OCI-LY7 (cell line): ENCODE results near the gene CRMP1. TPM values are rescaled to one million over a fixed set of nuclear protein-coding genes. Genes with fewer than 3 reads are reported as not detected.

ENCODE experiments used
- BruUV-seq: library from RNA; stranded (reverse); fragments of 400-500 nt; replicated peaks from 2 replicates; lab custom pipeline; 2021; lab: Mats Ljungman, UMichigan
- CTCF ChIA-PET: fragments of 300-600 bp; sonication (Branson Sonifier 250); formaldehyde crosslinking; loops from one replicate; lab custom pipeline; 2022; ENCODE audit warnings: antibody characterized with exemption; ENCODE audit not compliant: unreplicated experiment; lab: Charles Lee
- POLR2A ChIA-PET: fragments of 300-600 bp; sonication (Branson Sonifier 250); formaldehyde crosslinking; loops from one replicate; lab custom pipeline; 2022; ENCODE audit warnings: antibody characterized with exemption; lab: Charles Lee
- DNase-seq: peaks from one replicate; pipeline ENCODE4 v3.0.0-alpha.2; 2015; ENCODE audit warnings: low spot score
- H2AFZ ChIP-seq: fragments of 200-600 bp; sonication (generic), shearing (Covaris generic); 2 replicates; pipeline ENCODE4 v1.6.1; 2014; ENCODE audit warnings: mild to moderate bottlenecking, antibody characterized with exemption, low read length, moderate library complexity
- H3K27ac ChIP-seq: fragments of 200-600 bp; sonication (generic); 2 replicates; pipeline ENCODE4 v1.5.1; 2014; ENCODE audit warnings: mixed run types, low read depth, mild to moderate bottlenecking, moderate library complexity, low read length, inconsistent platforms; ENCODE audit not compliant: poor library complexity, severe bottlenecking
- H3K36me3 ChIP-seq: fragments of 200-600 bp; sonication (generic); 2 replicates; pipeline ENCODE4 v1.6.1; 2014; ENCODE audit warnings: mild to moderate bottlenecking, antibody characterized with exemption, low read length, moderate library complexity, mixed read lengths; ENCODE audit not compliant: insufficient read depth
- H3K4me1 ChIP-seq: fragments of 200-600 bp; sonication (generic); 2 replicates; pipeline ENCODE4 v1.5.1; 2014; ENCODE audit warnings: mild to moderate bottlenecking, low read length; ENCODE audit not compliant: insufficient read depth, poor library complexity, severe bottlenecking
- H3K4me2 ChIP-seq: fragments of 200-600 bp; sonication (generic); 2 replicates; pipeline ENCODE4 v1.6.1; 2014; ENCODE audit warnings: mild to moderate bottlenecking, low read length
- H3K4me3 ChIP-seq: fragments of 200-600 bp; sonication (generic); 2 replicates; pipeline ENCODE4 v1.5.1; 2014; ENCODE audit warnings: mild to moderate bottlenecking, low read depth, low read length; ENCODE audit not compliant: poor library complexity, severe bottlenecking
- H3K79me2 ChIP-seq: fragments of 200-600 bp; sonication (generic); 2 replicates; pipeline ENCODE4 v1.6.1; 2016; ENCODE audit warnings: low read depth, mild to moderate bottlenecking, low read length, moderate library complexity, mixed read lengths; ENCODE audit not compliant: insufficient read depth
- H3K9me2 ChIP-seq: fragments of 200-600 bp; sonication (generic); 2 replicates; pipeline ENCODE4 v1.6.1; 2016; ENCODE audit warnings: mild to moderate bottlenecking, low read length, mixed read lengths; ENCODE audit not compliant: insufficient read depth
- H3K9me3 ChIP-seq: fragments of 200-600 bp; sonication (generic); 2 replicates; pipeline ENCODE4 v1.6.1; 2014; ENCODE audit warnings: mild to moderate bottlenecking, mixed run types, low read length, mixed read lengths
- H4K20me1 ChIP-seq: fragments of 200-600 bp; sonication (generic); 2 replicates; pipeline ENCODE4 v1.6.1; 2014; ENCODE audit warnings: mild to moderate bottlenecking, antibody characterized with exemption, low read length, moderate library complexity, mixed read lengths; ENCODE audit not compliant: insufficient read depth
- EZH2phosphoT487 ChIP-seq: fragments of 200-600 bp; sonication (generic); IDR thresholded peaks from 2 replicates; pipeline ENCODE4 v1.6.1; 2018; ENCODE audit warnings: low read depth, borderline replicate concordance, mild to moderate bottlenecking, mixed run types, antibody characterized with exemption, low read length, moderate library complexity, mixed read lengths
- intact Hi-C: fragments of 100-400 bp; cut with micrococcal nuclease; formaldehyde crosslinking; loops from one replicate; pipeline ENCODE4 v1.10.0; 2022; ENCODE audit not compliant: unreplicated experiment
- total RNA-seq, 2 experiments: library from RNA; depleted of rRNA in 1 of 2; stranded (reverse); fragments of >200 nt in 1 of 2; shearing (Covaris generic) in 1 of 2; gene quantifications; 2 replicates each; pipeline ENCODE4 v1.2.3, GENCODE V29; 2014 to 2022
- TF ChIP-seq, protein P1 (sequence below): fragments of 200-600 bp; sonication (generic); conservative IDR thresholded peaks from 2 replicates; pipeline ENCODE4 v1.5.1; 2014; ENCODE audit warnings: mild to moderate bottlenecking, antibody characterized with exemption, low read length, moderate library complexity, mixed read lengths

The CRMP1 gene
- total RNA-seq, 2 experiments from 2014 or later = not detected

GRCh38 chr4:5810770-5811430 lies 82.0 kb downstream of the CRMP1 start:
- POLR2A ChIA-PET = no interaction called here
- Histone ChIP-seq H2AFZ (no peak overlapping the region), H3K79me2 (no peaks in the 10 kb centered on the region), H3K4me3 (no peak overlapping the region), H3K4me2 (no peak overlapping the region), H3K9me2 (no peaks in the 10 kb centered on the region), H3K27ac (no peak overlapping the region), H3K9me3 (no peaks in the 10 kb centered on the region), H3K4me1 (no peaks in the 10 kb centered on the region), H3K36me3 (no peaks in the 10 kb centered on the region), H4K20me1 (no peaks in the 10 kb centered on the region)
- CTCF ChIA-PET = no interaction called here
- intact Hi-C loops = loop anchor here (10.0 kb wide), 1 partner anchor 816 kb away; no protein-coding TSS in a partner anchor
- no peak for DNase-seq
- no peak for TF ChIP-seq EZH2phosphoT487
- TF ChIP-seq, protein P1, sequence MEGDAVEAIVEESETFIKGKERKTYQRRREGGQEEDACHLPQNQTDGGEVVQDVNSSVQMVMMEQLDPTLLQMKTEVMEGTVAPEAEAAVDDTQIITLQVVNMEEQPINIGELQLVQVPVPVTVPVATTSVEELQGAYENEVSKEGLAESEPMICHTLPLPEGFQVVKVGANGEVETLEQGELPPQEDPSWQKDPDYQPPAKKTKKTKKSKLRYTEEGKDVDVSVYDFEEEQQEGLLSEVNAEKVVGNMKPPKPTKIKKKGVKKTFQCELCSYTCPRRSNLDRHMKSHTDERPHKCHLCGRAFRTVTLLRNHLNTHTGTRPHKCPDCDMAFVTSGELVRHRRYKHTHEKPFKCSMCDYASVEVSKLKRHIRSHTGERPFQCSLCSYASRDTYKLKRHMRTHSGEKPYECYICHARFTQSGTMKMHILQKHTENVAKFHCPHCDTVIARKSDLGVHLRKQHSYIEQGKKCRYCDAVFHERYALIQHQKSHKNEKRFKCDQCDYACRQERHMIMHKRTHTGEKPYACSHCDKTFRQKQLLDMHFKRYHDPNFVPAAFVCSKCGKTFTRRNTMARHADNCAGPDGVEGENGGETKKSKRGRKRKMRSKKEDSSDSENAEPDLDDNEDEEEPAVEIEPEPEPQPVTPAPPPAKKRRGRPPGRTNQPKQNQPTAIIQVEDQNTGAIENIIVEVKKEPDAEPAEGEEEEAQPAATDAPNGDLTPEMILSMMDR = no peak
- no TSS peak for BruUV-seq

DNA sequence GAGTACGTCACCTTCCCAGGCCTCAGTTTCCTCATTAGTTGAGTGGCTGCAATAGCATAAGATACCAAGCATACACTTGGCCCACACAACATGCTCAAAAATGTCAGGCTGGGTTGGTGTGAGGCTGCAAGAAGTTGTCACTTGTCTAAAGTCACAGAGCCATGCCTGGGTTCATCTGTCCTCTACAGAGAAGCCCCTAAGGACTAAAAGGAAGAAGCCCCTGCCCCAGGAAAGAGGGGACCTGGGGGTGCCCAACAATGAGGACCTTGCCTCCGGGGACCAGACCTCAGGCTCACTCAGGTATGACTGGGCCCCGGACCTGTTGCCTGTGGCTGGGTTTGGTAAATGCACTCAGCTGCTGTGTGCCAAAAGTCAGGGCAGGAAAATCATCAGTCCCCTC lies 82.7 kb downstream of the CRMP1 start:
- H3K4me3 ChIP-seq = no peak overlapping the region
- no peaks in the 10 kb centered on the region for H3K4me1 ChIP-seq
- no peaks in the 10 kb centered on the region for H3K79me2 ChIP-seq
- no peak for DNase-seq
- H3K27ac ChIP-seq = no peak overlapping the region
- BruUV-seq = no TSS peak
- H4K20me1 ChIP-seq = no peaks in the 10 kb centered on the region
- no peak overlapping the region for H3K4me2 ChIP-seq
- no peak for TF ChIP-seq EZH2phosphoT487
- TF ChIP-seq, protein P1 = no peak
- H2AFZ ChIP-seq = no peak overlapping the region
- POLR2A ChIA-PET = no interaction called here
- H3K36me3 ChIP-seq = no peaks in the 10 kb centered on the region
- H3K9me2 ChIP-seq = no peaks in the 10 kb centered on the region
- CTCF ChIA-PET = no interaction called here
- H3K9me3 ChIP-seq = no peaks in the 10 kb centered on the region
- intact Hi-C loops = loop anchor here (10.0 kb wide), 1 partner anchor 815 kb away; no protein-coding TSS in a partner anchor

DNA sequence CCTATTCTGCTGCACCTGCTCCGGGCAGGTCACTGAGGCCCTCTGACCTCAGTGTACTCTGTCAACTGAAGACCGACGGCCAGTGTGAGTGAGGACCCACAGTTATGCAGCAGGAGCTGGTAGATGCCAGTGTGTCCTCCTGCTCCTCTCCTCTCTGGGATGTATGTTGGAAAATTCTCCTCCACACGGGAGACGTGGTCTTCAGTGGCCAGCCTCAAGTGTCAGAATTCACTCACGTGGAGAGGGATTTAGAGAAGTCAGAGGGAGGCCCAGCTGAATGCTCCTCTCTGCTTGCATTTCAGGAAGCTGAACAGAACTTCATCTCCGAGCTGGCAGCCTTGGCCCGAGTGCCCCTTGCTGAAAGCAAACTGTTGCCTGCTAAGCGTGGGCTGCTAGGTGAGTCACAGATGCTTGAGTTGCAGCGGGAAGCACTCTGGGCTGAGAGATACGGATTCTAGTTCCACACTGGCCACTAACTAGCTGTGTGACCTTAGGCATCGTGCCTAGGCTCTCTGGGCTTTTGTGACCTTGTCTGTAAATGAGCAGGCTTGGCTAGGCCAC lies 83.6 kb downstream of the CRMP1 start:
- no TSS peak for BruUV-seq
- H3K36me3 ChIP-seq = no peaks in the 10 kb centered on the region
- ChIA-PET CTCF (no interaction called here), POLR2A (no interaction called here)
- no peaks in the 10 kb centered on the region for H4K20me1 ChIP-seq
- H3K9me2 ChIP-seq = no peaks in the 10 kb centered on the region
- H3K79me2 ChIP-seq = no peaks in the 10 kb centered on the region
- TF ChIP-seq, protein P1 = no peak
- no peak for TF ChIP-seq EZH2phosphoT487
- no peaks in the 10 kb centered on the region for H3K9me3 ChIP-seq
- no peak overlapping the region for H3K27ac ChIP-seq
- DNase-seq = no peak
- no peak overlapping the region for H2AFZ ChIP-seq
- H3K4me3 ChIP-seq = no peak overlapping the region
- no peaks in the 10 kb centered on the region for H3K4me1 ChIP-seq
- no peak overlapping the region for H3K4me2 ChIP-seq
- intact Hi-C loops = no loop called here
